ENCODE results near the gene FSTL5.

FSTL5 gene

DNA sequence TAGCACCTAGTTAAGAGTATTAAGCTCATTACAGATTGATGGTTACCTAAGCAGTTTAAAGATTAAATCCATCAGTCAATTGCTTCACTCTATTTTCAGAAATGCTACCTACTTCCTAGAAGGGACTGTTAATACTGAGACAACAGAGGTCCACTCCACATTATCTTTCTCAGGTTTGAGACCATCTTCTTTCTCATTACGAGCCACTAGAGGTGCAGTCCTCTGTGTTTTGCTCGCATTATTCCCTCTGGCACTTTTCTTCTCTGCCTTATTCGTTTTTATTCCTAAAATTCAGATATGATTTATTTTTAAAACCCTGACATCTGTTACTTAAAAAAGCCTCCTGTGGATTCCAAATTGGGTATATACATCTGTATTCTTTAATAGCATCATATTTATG is 459.1 kb downstream of the FSTL5 start:
- DNase-seq: no peak

DNA sequence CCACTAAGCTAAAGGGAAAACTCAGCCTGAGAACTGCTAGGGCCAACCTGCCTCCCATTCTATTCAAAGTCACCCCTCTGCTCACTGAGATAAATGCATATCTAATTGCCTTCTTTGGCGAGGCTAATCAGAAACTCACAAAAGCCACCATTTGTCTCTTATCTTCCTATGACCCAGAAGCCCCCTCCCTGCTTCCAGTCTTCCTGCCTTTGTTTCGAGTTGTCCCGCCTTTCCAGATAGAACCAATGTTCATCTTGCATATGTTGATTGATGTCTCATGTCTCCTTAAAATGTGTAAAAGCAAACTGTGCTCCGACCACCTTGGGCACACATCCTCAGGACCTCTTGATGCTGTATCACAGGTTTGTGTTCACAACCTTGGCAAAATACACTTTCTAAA is 459.8 kb downstream of the FSTL5 start:
- no peak for ATAC-seq
- no peak for DNase-seq

More for the DNA sequence above, 459.1 kb downstream of the FSTL5 start:
- ATAC-seq: no peak

DNA sequence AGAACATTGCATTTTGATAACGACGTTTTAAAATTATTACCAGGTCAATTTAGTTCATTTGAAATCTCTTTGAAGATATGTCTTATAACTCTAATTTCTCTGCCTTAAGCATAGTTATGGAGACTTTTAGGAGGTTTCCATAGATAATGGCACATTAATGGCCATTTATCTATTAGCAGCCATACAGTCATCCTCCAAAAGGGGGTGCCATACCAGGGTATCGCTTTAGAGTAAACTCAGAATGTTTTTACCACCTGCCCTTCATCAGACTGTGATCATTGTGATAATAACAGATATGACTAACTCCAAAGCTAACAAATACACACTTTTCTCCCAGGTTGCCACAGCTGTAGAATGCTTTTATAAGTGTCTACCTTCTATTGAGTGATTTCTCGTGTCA is 461.5 kb downstream of the FSTL5 start:
- no peak for ATAC-seq

DNA sequence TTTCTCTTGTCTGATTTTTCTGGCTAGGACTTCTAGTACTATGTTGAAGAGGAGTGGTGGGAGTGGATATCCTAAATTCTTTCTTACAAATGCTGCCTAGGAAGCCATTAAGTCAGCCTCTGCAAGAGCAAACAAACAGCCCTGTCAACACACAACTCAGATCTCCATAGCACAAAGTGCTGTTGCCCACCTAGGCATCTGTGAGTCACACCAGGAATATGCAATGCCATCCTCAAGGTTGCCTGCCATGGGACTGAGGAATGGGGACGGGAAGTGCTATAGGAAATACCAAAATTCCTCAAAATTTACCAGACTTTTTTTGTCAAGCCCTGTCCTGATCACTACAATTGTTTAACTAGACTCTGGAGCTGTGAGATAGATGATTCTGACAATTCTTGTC is 466.9 kb downstream of the FSTL5 start:
- no peak for DNase-seq
- ATAC-seq: no peak

More for the DNA sequence above, 461.5 kb downstream of the FSTL5 start:
- DNase-seq: no peak

DNA sequence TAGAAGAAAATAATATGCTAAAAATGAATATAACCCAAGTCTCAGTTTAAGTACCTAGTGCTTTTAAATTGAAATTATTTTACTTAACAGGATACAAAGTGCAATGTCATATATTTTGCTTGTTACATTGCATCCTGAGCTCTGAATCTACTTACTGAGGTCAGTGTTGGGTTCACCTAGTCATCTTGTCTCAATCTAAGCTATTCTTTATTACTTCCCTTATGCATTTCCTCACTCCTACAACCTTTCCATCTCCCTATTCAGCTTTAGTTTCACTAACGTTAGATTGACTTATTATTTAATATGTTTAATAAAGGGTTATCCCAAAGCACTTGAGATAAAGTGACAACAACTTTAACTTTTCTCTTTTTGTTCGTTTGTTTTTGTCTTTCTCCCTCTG is 483.7 kb downstream of the FSTL5 start:
- DNase-seq: no peak

DNA sequence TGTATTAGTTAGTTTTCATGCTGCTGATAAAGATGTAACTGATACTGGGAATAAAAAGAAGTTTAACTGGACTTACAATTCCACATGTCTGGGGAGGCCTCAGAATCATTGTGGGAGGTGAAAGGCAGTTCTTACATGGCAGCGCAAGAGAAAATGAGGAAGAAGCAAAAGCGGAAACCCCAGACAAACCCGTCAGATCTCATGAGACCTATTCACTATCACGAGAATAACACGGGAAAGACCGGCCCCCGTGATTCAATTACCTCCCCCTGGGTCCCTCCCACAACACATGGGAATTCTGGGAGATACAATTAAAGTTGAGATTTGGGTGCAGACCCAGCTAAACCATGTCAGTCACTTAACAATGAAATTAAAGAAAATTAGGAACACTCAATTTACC is 499.1 kb downstream of the FSTL5 start:
- no peak for ATAC-seq
- DNase-seq: no peak

More for the DNA sequence above, 483.7 kb downstream of the FSTL5 start:
- ATAC-seq: no peak

DNA sequence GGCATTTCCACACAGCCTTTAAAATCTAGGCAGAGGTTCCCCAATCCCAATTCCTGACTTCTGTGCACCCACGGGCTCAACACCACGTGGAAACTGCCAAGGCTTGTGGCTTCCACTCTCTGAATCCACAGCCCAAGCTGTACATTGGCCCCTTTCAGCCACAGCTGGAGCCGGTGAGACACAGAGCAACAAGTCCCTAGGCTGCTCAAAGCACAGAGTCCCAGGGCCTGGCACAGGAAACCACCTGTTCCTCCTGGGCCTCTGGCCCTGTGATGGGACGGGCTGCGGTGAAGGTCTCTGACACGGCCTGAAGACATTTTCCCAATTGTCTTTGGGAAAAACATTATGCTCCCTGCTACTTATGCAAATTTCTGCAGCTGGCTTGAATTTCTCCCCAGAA is 500.0 kb downstream of the FSTL5 start:
- ATAC-seq (no peak), DNase-seq (no peak)

DNA sequence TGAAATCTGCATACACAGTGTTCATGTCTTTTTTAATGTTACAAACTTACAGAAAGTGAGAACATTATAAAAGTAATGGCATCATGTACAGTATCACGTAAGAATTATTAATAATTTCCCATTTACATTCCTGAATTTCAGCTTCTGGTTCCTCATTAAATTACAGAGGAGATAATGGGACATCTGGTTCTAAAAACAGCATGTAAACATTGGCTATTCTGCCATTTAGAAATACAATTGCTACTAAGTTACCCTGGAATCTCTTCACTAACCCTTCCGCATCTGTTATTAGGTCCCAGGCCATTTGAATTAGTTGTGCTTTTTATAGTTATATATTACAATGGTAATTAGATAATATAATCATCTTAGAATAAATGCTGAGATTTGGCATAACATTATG is 505.1 kb downstream of the FSTL5 start:
- ATAC-seq (no peak), DNase-seq (no peak)

DNA sequence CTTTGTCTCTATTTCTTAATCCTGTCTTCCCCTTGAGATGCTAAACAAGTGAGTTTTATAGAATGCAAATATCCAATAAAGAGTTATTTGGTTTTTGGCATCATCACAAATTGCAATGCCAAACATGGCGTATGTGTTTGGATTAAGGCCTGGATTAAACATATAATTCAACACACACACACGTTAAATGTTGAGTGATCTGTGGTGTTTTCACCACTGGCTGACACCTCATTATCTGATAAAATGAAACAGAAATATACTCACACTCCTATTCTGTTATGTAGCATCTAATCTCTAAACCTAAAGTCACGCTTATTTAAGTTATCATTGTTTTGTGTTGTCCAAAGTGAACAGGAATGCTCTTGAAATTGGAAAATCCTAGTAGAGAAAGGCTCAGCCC is 506.2 kb downstream of the FSTL5 start:
- no peak for ATAC-seq

DNA sequence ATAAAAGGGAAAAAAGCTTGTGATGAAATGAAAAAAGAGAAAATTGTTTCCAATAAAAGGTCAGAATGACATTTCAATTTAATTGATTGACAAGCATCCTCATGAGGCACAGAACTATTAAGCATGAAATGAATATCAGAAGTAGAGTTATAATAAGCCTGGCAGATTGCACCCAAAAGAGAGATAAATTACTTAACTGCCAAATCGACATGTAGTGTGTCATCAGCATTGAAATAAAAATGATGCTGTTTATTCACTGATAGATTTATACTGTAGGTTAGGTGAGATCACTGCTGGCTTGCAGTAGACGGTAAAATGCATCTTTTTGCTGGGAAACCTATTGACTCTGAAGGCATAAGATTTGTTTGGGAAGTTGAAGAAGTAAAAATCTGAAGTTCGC is 507.2 kb downstream of the FSTL5 start:
- DNase-seq (no peak), ATAC-seq (no peak)

More for the DNA sequence above, 506.2 kb downstream of the FSTL5 start:
- DNase-seq: no peak

DNA sequence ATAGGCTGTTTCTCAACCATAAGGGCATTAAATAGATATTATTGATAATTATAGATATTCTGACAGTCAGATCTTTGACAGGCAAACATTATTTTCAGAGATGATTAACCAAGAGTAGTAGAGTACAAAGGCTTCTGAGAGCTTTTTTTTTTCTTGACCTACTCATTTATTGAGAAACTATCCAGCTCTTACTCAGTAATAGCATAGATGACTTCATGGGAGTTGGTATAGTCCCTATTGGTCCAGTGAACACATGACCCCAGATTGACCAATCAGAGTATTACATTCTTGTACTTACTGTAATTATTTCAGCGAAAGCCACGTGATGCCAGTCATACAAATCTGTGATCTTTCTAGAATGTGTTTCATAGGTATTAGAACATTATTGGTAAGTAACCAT is 508.7 kb downstream of the FSTL5 start:
- ATAC-seq: no peak
- DNase-seq: no peak

DNA sequence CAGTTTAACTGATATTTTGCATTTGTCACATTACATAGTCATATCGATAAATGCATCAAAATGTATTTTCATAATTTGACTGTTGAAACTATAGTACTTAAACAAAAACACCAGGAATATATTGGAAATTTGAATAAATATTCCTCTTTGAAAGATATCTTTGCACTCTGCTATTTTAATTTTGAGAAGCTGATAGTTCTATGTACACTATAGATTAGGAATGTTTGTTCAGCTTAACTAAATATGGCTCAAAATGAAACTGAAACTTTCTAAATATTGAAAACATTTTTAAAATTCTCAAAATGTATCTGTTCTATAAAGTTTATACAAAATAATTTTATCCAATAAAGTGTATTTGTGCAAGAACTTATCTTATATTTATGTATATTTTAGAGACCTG is 510.1 kb downstream of the FSTL5 start:
- ATAC-seq (no peak), DNase-seq (no peak)

DNA sequence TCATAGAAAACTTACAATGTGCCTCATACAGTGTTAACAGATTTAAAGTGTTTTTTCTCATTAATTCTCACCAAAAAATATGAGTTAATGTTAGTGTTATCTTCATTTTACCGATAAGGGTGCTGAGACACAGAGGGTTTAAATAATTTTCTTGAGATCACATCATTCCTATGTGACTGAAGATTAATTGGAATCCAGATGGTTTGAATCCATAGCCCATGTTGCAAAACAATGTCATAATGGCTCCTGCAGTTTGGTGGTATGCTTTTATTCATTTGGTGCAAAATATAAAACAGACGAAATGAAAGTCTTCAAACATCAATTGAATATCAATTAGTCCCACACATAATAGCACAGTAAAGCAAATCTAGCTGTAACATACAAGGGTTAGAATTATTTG is 512.2 kb downstream of the FSTL5 start:
- ATAC-seq (no peak), DNase-seq (no peak)

DNA sequence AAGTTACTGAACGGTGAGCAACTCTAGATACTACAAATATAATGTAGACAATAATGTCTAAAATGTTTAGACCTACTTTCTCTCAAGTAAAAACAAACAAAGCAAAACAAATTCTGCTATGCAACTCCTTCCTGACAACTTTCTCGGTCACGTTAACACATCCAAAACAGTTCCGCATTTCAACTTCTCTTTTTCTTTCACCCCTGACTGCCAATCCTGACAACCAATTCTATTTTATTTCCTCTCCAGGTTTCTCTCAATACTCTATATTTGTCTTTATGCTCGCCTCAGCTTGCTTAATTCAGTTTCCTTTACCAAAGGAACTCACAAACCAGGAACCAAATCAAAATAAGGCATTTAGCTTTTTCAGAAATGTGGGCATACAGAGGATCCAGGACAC is 513.0 kb downstream of the FSTL5 start:
- ATAC-seq (no peak), DNase-seq (no peak)

DNA sequence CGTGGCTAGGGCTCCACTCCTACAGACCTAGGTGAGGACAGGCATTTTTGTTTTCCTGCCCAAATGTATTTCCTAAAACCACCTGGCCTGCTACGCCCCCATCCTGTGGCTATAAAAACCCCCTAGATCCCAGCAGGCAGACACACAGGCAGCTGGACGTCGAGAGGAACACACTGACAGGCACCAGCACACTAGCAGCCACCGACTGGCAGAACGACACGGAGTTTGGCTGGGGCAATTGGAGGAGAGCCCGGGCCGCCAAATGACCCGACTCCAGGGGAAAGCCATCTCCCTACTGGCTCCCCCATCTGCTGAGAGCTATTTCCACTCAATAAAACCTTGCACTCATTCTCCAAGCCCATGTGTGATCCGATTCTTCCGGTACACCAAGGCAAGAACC is 516.0 kb downstream of the FSTL5 start:
- DNase-seq: no peak

DNA sequence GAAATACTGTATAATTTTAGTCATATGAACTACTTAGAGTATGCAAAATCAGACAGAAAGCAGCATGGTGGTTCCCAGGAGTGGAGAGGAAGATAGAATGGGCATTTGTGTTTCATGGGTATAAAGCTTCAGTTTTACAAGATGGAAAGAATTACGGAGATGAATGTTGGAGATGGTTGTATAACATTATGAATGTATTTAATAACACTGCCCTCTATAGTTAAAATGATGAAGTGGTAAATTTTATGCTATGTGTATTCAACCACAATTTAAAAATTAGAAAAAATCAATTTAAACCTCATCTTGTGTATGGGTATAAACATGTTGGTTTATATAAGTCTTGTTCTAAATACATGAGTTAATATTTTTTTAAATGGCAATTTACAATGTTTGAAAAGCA is 521.1 kb downstream of the FSTL5 start:
- ATAC-seq: no peak
- no peak for DNase-seq

More for the DNA sequence above, 516.0 kb downstream of the FSTL5 start:
- ATAC-seq: no peak

DNA sequence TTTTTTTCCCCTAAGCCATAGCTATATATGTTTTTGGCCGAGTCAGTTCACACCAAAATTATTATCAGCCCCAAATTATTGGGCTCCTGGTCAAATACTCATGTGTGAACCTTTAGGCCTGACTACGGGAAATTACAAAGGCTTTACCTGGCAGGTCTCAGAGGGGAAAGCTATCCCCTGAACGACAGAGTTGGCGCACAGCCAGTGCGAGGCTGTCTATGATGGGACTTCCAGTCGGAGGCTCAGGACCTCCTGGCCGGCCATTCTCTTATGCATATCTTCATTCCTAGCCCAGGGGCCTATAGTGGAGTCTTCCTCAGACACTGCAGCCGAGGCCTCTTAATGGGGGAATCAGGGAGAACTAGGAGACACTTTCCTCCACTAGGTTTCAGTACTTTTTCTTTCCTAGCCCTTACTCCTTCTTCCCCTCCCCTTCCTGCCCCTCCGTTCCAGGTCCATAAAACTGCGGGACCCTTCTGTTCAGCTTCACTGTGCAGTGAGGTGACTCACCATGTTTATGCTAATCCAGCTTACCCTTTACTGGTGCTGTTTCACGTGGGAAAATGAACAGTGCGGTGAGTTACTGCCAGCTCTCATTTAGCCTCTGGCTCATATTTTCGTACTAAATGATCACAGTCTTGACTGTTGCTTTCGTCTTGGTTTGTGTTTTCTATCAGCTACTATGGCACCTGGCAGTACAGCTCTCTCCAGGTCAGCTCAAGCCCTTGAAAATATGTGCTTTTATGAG is 533.9 kb downstream of the FSTL5 start:
- no peak for DNase-seq
- ATAC-seq: no peak

DNA sequence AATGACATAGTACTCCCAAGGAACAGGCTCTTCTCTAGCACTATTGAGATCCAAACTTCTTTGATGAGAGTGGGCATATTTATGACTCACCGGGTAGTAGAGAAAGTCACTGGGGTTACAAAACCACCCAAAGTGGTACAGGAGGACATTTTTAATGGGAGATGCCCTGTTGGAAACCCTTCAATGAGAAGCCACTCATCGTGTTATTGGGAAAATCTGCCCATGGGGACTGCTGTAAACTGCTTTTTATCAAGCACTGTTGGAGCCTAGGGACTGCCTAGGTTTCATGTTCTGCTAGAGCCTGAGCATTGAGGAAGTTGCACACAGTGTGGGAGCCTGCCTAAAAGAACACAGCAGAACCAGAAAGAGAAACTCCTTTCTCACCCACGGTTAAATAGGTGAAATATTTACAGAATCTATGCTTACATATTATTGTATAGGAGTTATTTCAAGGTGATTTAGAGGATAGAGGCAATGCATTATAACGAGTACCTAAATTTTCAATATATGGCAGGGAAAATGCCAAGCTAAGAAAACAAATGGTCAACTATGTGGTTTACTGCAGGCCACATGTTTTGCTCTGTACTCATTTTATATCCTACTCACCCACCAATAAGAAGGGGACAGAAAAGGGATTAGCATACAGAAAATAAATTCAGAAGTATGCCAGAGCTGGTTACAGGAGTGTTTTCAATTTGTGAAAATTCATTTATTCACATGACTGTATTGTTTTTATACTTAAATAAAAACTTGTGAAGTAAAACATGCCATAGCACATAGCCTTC is 559.1 kb downstream of the FSTL5 start:
- no peak for ATAC-seq
- DNase-seq: no peak

DNA sequence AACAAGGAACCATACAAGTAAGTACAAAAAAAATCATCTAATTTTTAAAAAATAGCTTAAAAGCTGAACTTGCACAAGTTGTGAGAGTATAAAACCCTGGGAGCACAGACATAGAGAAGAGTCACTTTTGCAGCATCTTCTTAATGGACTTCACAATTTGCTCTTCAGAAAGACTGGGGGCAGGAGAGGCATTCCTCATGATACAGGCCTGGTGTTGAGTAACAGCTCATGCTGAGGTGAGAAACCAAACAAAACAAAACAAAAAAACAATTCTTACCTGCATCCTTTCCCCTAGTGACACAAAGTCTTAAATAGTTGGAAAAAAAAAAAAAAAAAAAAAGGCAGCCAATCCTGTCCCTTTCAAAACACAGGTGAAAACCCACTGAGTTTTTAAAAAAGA is 562.8 kb downstream of the FSTL5 start:
- ATAC-seq (no peak), DNase-seq (no peak)

DNA sequence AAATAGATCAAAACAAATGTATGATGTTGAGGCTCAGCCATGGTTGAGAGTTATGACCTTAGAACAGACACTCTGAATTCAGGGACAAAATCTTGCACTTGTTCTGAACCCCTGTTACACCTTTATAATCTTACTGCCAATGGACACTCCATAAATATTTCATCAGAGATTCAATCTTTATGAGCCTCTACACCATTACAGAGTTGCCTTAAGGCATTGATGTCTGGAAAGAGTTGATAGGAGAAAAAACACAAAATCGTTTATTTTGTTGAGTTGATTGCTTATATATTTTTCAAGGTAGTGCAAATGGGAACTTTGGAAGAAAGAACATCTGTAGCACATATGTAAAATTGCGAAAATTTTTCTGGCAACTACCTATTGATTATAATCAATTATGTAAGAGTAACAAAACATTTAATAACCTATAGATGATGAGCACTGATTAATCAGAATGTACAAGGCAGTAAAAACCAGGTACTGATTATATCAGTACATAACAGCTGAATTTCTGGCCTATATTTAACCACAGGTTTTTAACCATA is 568.5 kb downstream of the FSTL5 start:
- no peak for DNase-seq
- ATAC-seq: no peak

DNA sequence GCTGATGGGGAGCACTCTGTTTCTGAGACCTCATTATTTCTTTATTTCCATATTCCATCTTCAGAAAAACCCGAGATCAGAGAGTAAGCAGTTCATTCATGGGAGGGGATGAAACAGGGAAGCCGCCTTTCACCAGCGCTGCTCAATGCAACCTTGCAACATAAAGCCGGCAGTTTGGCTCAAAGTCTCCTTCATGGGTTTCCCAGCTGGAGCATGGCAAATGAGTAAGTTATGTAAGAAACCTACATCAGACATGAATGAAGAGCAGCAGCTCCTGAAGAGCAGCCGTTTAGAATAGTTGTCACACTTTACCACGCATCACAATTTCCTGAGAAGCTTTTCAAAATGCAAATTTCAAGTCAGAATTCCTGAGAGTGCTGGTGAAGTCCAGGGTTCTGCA is 578.8 kb downstream of the FSTL5 start:
- DNase-seq: no peak
- ATAC-seq: no peak

DNA sequence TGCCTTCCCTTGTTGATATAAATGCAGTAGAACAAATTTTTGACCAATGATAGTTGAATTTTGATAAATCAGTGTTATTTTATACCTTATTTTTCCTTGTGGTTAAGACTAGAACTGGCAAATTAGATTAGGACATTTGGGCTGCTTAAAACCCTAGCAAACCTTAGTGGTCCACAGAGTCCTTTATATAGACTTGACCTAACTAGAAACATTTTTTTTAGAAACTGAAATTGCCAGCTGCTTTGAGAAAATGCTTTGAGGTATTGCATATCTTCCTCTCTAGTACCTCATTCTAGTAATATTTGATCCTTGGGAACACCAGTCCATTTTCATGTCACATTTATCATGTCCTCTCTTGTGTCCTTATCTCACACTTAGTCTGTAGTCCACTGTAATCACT is 580.3 kb downstream of the FSTL5 start:
- DNase-seq (no peak), ATAC-seq (no peak)

Measured in stimulated activated naive CD8-positive, alpha-beta T cell treated with anti-CD3 and anti-CD28 coated beads, Interleukin-15, Interleukin-2, amounts not matched to agents 100 U/mL and 50 U/mL, for 24 hours (primary cell).